Activated CD8-positive, alpha-beta memory T cell treated with anti-CD3 and anti-CD28 coated beads, Interleukin-2, amount 50 U/mL, for 24 hours (primary cell): ENCODE results near the gene ZSCAN25.
"Not testable (repeated sequence)": the region's sequence is repeated elsewhere in the genome, so short reads cannot be mapped to it uniquely, and the experiment has no call there.

Source experiments
- DNase-seq: peaks from one replicate; pipeline ENCODE4 v3.0.0-alpha.2; 2020; ENCODE audit errors: extremely low read depth

The ZSCAN25 gene

GRCh38 chr7:99616359-99617191, at the start of gene ZSCAN25:
ZSCAN25 (plus strand) TSS chr7:99616946; CDS start chr7:99619607, 2,661 bp downstream.
- DNase-seq = peak; percentile 70

- not testable (repeated sequence) for DNase-seq
Observed at GRCh38 chr7:99568770-99569169, 48.0 kb upstream of the ZSCAN25 start.

GRCh38 chr7:99571768-99572167, 45.0 kb upstream of the ZSCAN25 start:
- no peak for DNase-seq

DNA sequence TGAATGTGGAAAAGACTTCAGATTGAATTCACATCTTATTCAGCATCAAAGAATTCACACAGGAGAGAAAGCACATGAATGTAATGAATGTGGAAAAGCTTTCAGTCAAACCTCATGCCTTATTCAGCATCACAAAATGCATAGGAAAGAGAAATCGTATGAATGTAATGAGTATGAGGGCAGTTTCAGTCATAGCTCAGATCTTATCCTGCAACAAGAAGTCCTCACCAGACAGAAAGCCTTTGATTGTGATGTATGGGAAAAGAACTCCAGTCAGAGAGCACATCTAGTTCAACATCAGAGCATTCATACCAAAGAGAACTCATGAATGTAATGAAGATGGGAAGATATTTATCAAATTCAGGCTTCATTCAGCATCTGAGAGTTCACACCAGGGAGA, 43.5 kb upstream of the ZSCAN25 start:
- DNase-seq = no peak

GRCh38 chr7:99576251-99576650, 40.5 kb upstream of the ZSCAN25 start:
- DNase-seq = no peak

DNA sequence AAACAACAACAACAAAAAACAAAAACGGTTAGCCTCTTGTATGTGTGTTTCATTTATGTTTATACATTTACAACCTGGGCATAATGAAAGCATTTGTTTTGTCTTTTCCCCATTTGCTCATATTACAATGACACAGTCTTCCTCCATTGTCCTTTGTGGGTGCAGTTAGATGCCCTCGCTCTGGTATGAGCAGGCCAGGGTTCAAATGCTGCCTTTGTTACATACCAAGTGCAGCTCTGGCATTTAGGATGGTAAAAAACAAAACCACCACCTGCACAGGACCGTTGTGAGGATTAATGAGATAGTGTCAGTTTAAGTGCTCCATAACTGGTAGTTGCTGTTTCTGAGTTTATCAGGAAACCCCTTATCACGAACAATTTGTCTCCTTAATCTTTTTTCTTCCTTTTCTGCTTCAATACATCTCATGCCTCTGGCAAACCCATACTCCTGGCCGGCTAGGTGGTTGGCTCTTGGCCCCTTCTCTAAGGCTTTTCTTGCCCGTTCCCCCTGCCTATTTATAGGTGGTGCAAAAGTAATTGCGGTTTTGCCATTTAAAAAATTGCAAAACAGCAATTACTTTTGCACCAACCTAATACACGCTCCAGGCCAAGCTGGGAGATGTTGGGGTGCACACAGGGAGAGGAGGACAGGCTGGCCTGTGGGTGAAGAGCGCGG, 37.3 kb upstream of the ZSCAN25 start:
- no peak for DNase-seq

DNA sequence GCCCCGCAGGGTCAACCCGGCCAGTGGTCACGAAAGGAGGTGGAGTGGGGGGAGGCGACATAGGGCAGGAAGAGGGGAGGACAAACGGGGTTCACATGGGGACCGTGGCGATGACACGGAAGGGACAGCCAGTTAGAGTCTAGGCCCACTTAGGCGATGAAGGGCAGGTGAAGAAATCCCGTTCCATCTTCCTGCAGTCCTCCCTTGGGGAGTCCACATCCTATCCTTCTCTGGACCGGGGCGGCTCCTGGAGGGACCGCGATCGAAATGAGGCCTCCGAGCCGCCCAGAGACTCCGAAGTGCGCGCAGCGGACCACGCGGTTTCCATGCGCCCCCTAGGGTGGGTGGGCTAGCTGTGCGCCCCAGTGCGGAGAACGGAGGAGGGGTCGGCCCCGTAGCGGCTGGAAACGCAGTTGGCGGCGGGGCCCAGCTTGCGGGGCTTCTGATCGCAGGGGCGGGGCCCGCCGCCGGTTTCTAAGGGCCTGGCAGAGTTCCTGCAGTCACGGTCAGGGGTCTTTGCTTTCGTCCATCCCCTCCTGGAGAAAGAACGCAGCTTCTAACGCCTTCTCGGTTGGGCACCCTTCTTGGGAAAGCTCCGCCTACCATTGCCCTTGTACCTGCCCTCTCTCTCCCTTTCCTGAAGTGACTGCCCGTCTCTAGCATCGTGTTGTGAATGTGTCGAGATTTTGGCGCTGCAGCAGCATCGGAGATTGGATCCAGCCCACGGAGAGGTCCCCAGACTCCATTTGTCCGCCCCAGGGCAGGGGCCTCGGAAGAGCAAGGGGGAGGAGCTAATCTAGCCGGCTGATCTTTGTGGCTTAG, 36.6 kb upstream of the ZSCAN25 start:
- peak; percentile 18 for DNase-seq

GRCh38 chr7:99580778-99581332, 35.9 kb upstream of the ZSCAN25 start:
- DNase-seq = not testable (repeated sequence)

DNA sequence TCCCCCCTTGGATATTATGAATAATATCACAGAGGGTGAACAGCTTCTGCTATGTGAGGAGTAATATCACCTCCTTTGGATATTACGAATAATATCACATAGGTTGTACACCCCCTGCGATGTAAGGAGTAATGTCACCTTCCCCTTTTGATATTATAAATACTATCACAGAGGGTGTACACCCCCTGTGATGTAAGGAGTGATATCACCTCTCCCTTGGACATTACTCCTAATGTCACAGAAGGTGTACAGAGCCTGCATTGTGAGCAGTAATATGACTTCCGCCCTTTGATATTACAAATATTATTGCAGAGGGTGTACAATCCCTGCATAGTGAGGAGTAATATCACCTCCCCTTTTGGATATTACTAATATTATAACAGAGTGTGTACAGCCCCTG, 27.9 kb upstream of the ZSCAN25 start:
- no peak for DNase-seq

GRCh38 chr7:99594948-99595745, 21.6 kb upstream of the ZSCAN25 start:
- no peak for DNase-seq

- DNase-seq = no peak
Observed at GRCh38 chr7:99596408-99596955, 20.3 kb upstream of the ZSCAN25 start.

DNA sequence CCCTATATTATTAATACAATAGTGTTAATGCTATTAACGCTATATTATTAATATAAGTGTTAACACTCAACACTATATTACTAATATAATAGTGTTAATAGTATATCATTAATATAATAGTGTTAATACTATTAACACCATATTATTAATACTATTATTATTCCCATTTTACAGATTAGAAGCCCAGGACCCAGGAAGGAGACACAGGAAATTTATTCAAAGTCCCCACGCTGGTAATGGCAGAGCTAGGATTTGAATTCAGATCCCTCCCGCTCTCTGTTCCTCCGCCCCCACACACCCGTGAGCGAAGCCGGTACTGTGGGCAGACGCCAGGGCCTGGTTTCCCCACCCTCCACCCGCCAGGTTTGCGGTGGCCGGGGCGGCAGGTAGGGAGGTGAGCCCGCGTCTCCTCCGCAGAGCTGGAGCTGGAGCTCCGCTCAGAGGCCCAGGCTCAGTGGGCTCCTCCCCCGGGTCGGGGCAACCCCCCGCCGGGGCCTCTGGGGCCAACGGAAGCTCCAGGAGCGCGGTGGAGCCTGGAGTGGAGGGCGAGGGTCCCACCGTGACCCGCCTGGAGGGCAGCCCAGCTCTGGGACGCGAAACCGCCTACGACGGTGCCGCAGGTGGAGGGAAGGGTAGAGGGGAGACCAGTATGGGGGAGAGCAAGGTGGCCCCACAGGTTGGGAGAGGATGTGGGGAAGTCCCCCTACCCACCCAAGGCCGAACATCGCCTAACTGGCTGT, 18.8 kb upstream of the ZSCAN25 start, which contains the start of gene TMEM225B:
Gene TMEM225B, plus strand, starts transcription at position 506 of the 740 bp plus-strand sequence. CDS start 6,122 bp downstream, outside the sequence.
- no peak for DNase-seq

- DNase-seq = no peak
Observed at GRCh38 chr7:99599836-99600235, 16.9 kb upstream of the ZSCAN25 start.

GRCh38 chr7:99601656-99602310, 15.0 kb upstream of the ZSCAN25 start:
- DNase-seq = no peak

- DNase-seq = no peak
Observed at GRCh38 chr7:99605527-99605926, 11.2 kb upstream of the ZSCAN25 start.

DNA sequence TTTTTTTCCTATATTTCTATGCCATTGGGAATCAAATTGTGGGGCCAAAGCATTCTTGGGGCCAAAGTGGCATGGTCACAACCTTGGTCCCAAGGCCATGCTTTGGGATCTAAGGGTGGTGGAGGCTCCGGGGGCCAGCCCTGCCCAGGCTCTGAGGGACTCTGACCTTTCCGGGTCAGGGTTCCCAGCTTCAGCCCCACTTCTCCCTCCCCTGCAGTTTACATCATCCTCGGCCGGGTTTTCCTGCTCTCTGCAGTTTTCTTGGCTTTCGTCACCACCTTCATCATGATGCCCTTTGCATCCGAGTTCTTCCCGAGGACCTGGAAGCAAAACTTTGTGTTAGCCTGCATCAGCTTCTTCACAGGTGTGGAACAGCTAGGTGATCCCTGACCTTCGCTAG, 10.2 kb upstream of the ZSCAN25 start:
- DNase-seq = no peak

- DNase-seq = no peak
Observed at GRCh38 chr7:99607548-99607947, 9.2 kb upstream of the ZSCAN25 start.

DNA sequence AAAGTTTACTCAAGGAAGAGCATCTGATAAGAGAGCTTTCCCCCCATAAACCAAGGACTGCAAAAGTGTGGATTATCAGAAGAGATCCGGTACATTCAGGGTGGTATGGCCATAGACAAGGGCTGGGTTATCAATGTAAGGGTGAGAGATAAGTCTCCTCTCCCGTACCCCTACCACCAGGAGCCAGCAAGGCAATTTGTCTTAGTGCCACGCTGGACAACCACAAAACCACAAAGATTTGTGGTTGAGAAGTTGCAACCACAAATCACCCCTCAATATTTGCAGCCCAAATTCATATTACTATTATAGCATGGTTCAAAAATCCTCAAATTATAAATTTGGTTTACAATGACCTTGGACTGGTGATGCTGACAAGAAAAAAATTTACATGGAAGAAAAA, 2.3 kb upstream of the ZSCAN25 start:
- no peak for DNase-seq

DNA sequence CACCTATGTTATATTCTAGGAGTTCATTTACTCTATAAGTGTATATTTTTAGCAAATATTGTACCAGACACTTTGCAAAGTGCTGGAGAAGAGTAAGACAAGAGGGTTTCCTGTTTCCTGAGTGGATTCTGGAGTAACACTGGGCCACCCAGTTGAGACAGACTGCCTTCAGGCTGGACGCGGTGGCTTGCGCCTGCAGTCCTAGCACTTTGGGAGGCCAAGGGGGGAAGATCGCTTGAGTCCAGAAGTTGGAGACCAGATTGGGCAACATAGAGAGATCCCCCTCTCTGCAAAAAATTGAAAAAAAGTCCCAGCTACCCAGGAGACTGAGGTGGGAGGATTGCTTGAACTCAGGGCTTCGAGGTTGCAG, 772 bp upstream of the ZSCAN25 start:
- no peak for DNase-seq
